Measurements from ENCODE around the gene COL18A1.

Gene COL18A1

GRCh38 chr21:45374826-45375455, 30.0 kb upstream of the COL18A1 start:
- Mint-ChIP-seq H3K4me3 (no peak overlapping the region), H3K36me3 (no peaks in the 10 kb centered on the region), H3K27ac (no peak overlapping the region), H3K27me3 (peaks cover 44% of the 10 kb centered on the region), H3K9me3 (no peaks in the 10 kb centered on the region), H3K4me1 (peaks cover 5% of the 10 kb centered on the region)
- DNase-seq, result no peak
- CTCF ChIA-PET, result no interaction called here

GRCh38 chr21:45376459-45377324, 28.3 kb upstream of the COL18A1 start:
- CTCF ChIA-PET, result no interaction called here
- Mint-ChIP-seq H3K27ac (no peak overlapping the region), H3K4me1 (no peaks in the 10 kb centered on the region), H3K36me3 (no peaks in the 10 kb centered on the region), H3K27me3 (peaks cover 48% of the 10 kb centered on the region), H3K4me3 (no peak overlapping the region), H3K9me3 (no peaks in the 10 kb centered on the region)
- DNase-seq, result no peak

DNA sequence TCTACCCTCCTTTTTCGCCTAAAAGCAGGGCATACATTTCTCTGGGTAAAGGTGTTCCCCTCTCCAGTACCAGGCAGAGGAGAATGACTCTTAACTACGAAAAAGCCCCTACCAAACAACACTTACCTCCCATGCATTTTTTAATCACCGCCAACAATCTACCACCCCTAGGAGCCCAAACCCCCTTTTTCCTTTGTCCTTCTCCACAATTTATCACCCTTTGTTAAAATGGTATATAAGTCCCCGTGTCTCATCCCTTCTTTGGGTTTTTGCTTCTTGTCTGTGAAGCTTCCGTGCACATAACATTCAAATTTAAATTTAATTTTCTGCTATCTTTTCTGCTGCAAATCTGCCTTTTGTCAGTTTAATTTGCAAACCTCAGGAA, 27.6 kb upstream of the COL18A1 start:
- Mint-ChIP-seq H3K4me3 (no peak overlapping the region), H3K36me3 (no peaks in the 10 kb centered on the region), H3K4me1 (no peaks in the 10 kb centered on the region), H3K9me3 (no peaks in the 10 kb centered on the region), H3K27me3 (peaks cover 49% of the 10 kb centered on the region), H3K27ac (no peak overlapping the region)
- CTCF ChIA-PET, result no interaction called here
- no peak for DNase-seq

- DNase-seq, result no peak
- no peak overlapping the region for H3K4me3 Mint-ChIP-seq
- no peak overlapping the region for H3K27ac Mint-ChIP-seq
- no peaks in the 10 kb centered on the region for H3K9me3 Mint-ChIP-seq
- H3K27me3 Mint-ChIP-seq, result peaks cover 52% of the 10 kb centered on the region
- no peaks in the 10 kb centered on the region for H3K4me1 Mint-ChIP-seq
- H3K36me3 Mint-ChIP-seq, result no peaks in the 10 kb centered on the region
- CTCF ChIA-PET, result no interaction called here
These were observed 27.1 kb upstream of the COL18A1 start for GRCh38 chr21:45377866-45378257.

- H3K27me3 Mint-ChIP-seq, result peaks cover 53% of the 10 kb centered on the region
- no peaks in the 10 kb centered on the region for H3K9me3 Mint-ChIP-seq
- no peaks in the 10 kb centered on the region for H3K36me3 Mint-ChIP-seq
- no peak overlapping the region for H3K4me3 Mint-ChIP-seq
- no peak overlapping the region for H3K27ac Mint-ChIP-seq
- H3K4me1 Mint-ChIP-seq, result no peaks in the 10 kb centered on the region
- no peak for DNase-seq
- CTCF ChIA-PET, result no interaction called here
These were observed 26.6 kb upstream of the COL18A1 start for GRCh38 chr21:45378258-45378966.

- Mint-ChIP-seq H3K27ac (no peak overlapping the region), H3K27me3 (peaks cover 53% of the 10 kb centered on the region), H3K9me3 (no peaks in the 10 kb centered on the region), H3K4me1 (no peaks in the 10 kb centered on the region), H3K36me3 (no peaks in the 10 kb centered on the region), H3K4me3 (no peak overlapping the region)
- no peak for DNase-seq
- CTCF ChIA-PET, result no interaction called here
These were observed 25.6 kb upstream of the COL18A1 start for GRCh38 chr21:45379171-45379900.

DNA sequence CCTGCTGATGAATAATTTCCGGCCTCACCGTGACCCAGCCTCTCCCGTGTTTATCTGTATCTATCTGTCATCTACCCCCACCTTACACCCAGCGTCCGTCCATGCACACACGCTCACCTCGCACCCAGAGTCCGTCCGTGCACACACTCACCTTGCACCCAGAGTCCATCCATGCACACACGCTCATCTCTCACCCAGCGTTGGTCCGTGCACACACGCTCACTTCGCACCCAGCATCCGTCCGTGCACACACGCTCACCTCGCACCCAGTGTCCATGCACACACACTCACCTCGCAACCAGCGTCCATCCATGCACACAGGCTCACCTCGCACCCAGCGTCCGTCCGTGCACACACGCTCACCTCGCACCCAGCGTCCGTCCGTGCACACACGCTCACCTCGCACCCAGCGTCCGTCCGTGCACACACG, 25.0 kb upstream of the COL18A1 start:
- CTCF ChIA-PET, result no interaction called here
- Mint-ChIP-seq H3K4me1 (no peaks in the 10 kb centered on the region), H3K4me3 (no peak overlapping the region), H3K36me3 (no peaks in the 10 kb centered on the region), H3K27ac (no peak overlapping the region), H3K27me3 (peaks cover 54% of the 10 kb centered on the region), H3K9me3 (no peaks in the 10 kb centered on the region)
- no peak for DNase-seq

DNA sequence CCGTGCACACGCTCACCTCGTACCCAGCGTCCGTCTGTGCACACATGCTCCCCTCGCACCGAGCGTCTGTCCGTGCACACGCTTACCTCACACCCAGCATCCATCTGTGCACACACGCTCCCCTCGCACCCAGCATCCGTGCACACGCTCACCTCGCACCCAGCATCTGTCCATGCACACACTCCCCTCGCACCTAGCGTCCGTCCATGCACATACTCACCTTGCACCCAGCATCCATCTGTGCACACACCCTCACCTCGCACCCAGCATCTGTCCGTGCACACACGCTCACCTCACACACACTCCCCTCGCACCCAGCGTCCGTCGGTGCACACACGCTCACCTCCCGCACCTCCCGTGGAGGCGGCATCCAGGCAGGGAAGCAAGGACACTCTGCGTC, 24.4 kb upstream of the COL18A1 start:
- Mint-ChIP-seq H3K27me3 (peaks cover 58% of the 10 kb centered on the region), H3K27ac (no peak overlapping the region), H3K9me3 (no peaks in the 10 kb centered on the region), H3K4me3 (no peak overlapping the region), H3K4me1 (no peaks in the 10 kb centered on the region), H3K36me3 (no peaks in the 10 kb centered on the region)
- no peak for DNase-seq
- CTCF ChIA-PET, result no interaction called here

DNA sequence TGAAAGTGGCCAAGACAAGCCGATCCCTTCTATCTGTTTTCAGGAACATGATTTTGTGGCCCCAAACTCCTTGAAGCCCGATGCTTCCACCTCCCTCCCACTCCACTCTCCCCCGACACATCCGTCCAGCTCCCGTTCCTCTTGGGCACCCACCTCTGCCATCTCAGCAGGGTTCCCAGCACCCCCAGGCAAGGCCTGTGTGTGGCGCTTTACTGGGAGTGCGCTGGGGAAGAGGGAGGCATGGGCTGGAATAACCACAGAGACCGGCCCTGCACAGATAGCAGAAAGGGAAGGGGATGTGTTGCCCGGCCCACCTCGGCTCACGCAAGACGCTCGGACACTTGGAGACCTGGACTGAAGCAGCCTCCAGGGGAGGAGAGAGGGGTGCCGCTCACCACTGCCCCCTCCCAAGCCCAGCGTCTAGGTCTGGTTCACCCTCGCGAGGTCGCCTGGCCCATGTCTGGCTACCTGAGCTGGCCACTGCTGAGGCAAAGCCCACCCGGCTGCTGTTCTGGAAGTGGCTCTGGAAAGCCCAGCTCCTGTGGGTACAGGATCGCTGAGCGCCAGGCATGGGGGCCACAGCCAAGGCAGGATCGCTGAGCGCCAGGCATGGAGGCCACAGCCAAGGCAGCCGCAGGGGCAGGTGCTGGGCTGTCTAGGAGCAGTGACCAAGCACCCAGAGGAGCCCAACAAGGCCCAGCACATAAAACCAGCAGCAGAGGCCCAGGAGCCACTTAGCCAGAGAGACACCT, 23.8 kb upstream of the COL18A1 start:
- Mint-ChIP-seq H3K4me1 (no peaks in the 10 kb centered on the region), H3K36me3 (no peaks in the 10 kb centered on the region), H3K4me3 (no peak overlapping the region), H3K27me3 (peaks cover 64% of the 10 kb centered on the region), H3K27ac (no peak overlapping the region), H3K9me3 (no peaks in the 10 kb centered on the region)
- CTCF ChIA-PET, result no interaction called here
- DNase-seq, result no peak

DNA sequence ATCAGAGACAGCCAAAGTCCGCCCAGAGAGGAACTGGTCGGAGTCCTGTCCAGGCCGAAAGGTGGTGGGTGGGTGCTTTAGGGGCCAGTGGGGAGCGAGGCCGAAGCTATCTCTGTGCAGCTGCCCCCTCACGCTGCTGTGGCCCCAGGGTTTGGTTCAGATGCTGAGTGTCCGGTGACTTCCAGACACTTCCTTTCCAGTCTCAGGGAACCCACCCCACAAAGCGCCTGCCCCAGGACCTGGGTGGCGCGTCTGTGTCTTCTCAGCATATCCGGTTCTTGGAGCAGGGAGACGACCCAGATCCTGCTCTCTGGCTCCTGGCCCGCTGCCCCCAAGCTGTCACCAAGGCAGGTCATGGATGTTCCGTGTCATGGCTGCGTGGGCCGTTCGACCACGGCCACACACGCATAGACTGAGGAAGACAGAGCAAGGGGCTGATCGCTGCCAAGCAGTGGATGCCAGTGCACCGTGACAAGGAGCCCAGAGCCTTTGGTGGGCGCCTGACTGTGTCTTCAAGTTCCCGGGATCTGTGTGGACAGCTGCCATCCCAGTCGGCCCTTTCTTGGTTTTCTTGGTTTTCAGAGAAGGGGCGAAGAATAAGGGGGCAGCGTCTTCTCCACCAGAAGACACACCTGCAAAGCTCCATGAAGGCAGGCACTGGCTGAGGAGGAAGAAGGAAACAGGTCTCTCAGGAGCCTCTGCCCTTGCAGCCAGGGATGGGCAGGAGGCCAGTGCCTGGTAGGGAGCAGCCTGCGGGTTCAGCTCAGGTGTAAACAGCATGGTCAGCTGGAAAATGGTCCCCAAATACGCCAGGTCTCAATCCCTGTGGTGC, 22.9 kb upstream of the COL18A1 start:
- Mint-ChIP-seq H3K27ac (no peak overlapping the region), H3K4me1 (no peaks in the 10 kb centered on the region), H3K36me3 (no peaks in the 10 kb centered on the region), H3K4me3 (no peak overlapping the region), H3K9me3 (no peaks in the 10 kb centered on the region), H3K27me3 (peaks cover 65% of the 10 kb centered on the region)
- no peak for DNase-seq
- CTCF ChIA-PET, result no interaction called here

DNA sequence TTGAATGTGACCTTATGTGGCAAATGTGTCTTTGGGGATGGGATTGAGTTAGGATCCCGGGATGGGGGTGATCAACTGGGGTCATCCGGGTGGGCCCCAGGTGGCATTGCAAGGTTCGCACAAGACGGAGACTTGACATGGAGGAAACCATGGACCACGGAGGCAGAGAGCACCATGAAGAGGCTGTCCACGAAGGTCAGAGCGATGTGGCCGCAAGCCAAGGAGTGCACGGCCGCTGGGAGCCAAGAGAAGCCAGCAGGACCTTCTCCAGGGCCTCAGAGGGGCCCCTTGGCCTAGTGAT, 22.3 kb upstream of the COL18A1 start:
- no peak for DNase-seq
- H3K4me3 Mint-ChIP-seq, result no peak overlapping the region
- CTCF ChIA-PET, result no interaction called here
- H3K4me1 Mint-ChIP-seq, result no peaks in the 10 kb centered on the region
- no peaks in the 10 kb centered on the region for H3K9me3 Mint-ChIP-seq
- peaks cover 69% of the 10 kb centered on the region for H3K27me3 Mint-ChIP-seq
- no peak overlapping the region for H3K27ac Mint-ChIP-seq
- no peaks in the 10 kb centered on the region for H3K36me3 Mint-ChIP-seq

- CTCF ChIA-PET, result no interaction called here
- no peaks in the 10 kb centered on the region for H3K4me1 Mint-ChIP-seq
- H3K36me3 Mint-ChIP-seq, result no peaks in the 10 kb centered on the region
- no peak for DNase-seq
- no peaks in the 10 kb centered on the region for H3K9me3 Mint-ChIP-seq
- H3K27me3 Mint-ChIP-seq, result peaks cover 69% of the 10 kb centered on the region
- no peak overlapping the region for H3K27ac Mint-ChIP-seq
- no peak overlapping the region for H3K4me3 Mint-ChIP-seq
These were observed 21.8 kb upstream of the COL18A1 start for GRCh38 chr21:45383111-45383614.

DNA sequence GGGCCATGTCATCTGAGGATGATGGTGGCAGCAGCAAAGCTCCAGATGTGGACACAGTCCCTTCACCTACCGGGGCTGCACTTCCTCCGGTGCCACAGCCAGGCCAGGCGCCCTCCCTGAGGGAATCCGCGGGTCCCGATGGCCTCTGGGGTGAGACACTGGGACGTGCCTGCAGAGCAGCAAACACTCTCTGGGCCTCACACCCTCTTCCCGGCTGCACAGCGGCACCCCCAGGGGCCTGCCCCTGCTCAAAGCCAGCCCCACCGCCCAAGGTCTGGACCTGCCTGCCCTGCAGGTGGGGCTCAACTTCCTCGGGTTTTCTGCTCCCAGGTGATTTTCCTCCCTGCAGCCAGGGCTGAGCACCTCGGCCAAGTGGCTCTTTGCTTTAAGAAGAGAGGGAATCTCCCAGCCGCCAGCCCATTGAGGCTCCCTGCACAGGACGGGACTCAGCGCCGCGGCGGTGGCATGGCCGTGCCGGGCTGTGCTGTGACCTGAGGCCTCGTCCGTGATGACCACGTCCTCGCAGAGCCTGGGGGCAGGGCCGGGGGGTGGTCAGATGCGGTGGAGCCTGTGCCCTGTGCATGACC, 21.3 kb upstream of the COL18A1 start:
- CTCF ChIA-PET, result no interaction called here
- Mint-ChIP-seq H3K4me3 (no peak overlapping the region), H3K36me3 (no peaks in the 10 kb centered on the region), H3K27me3 (peaks cover 64% of the 10 kb centered on the region), H3K27ac (no peak overlapping the region), H3K9me3 (no peaks in the 10 kb centered on the region), H3K4me1 (no peaks in the 10 kb centered on the region)
- no peak for DNase-seq
